NCI-H2196 (cell line): ENCODE data around the gene PRKCE.

Experiments
- DNase-seq: peaks from one replicate; lab custom pipeline; 2025; ENCODE audit not compliant: unreplicated experiment; lab: John Stamatoyannopoulos, UW

PRKCE gene

DNA sequence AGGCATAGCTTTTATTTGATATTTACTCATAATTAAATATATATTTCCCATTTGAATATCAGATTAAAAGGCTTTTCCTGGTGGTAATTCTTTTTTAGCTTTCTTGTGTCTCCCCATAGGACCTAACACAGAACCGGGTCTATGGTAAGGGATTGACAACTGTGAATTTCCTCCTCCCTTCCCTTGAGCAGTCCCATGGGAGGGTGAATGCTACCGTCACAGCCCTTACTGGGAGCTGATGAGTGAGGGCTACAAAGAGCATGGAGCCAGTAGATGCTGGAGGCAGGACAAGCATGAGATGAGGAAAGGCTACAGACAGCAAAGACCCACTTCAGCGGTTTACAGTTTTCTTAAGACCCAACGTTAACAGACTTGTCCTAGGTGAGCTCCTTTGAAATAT, 475.1 kb downstream of the PRKCE start:
- DNase-seq, result no peak

DNA sequence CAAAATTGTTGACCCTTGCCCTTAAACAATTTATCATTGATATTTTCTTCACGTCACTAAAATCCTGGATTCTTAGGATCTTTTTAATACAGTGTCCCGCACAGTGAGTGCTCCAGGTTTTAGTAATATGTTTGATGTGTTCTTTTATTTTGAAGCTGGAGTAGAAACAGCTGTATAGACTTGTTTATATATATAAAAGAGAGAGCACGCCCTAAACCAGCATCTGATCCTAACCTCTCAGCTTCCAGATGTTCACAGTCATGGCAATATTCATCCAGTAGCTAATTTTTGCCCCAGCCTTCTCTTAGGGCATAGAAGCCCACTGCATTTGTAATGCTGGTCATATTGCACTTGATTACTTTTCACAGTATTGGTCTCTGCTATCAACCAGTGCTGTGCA, 475.7 kb downstream of the PRKCE start:
- no peak for DNase-seq

DNA sequence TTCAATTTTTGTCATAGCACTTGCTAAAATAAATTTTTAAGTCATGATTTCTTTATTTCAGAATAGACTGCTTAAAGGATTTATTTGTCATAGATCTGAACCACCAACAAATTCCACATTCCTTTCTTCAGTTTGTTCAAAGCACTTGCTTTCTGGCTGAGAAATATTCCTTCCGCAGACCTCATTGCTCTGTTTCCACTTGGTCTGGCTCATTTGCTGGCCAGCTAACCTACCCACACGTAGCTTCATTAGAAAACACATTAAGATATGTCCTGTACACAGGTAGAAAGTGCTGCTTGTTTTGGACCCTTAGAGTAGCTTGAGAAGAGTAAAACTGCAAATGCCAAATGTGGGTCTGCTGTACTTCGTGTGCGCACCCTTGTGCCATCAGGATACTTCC, 479.0 kb downstream of the PRKCE start:
- no peak for DNase-seq

DNA sequence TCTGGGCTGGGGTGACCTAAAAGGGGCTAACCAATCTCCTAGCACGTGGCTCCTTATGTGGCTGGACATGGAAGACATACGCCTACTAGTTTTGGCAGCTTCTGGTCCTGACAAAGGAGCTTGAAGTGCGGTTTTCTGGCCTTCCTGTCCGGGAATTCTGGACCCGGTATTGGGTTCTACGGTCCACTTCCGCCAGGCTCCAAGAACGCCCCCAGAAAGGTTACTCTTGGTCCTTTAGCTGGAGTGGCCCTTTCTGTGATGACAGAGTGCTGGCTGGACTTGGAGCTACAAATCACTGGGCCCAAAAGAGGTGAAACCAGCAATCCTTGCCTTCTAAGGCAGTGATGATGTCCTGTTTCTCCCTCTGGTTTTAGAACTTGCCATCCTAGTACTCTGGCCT, 481.5 kb downstream of the PRKCE start:
- DNase-seq, result no peak

GRCh38 chr2:46134531-46135227, 483.2 kb downstream of the PRKCE start:
- no peak for DNase-seq

- DNase-seq, result no peak
These were observed 483.9 kb downstream of the PRKCE start for GRCh38 chr2:46135228-46135855.

GRCh38 chr2:46135958-46136357, 484.5 kb downstream of the PRKCE start:
- DNase-seq, result no peak

GRCh38 chr2:46136481-46136880, 485.0 kb downstream of the PRKCE start:
- DNase-seq, result no peak

DNA sequence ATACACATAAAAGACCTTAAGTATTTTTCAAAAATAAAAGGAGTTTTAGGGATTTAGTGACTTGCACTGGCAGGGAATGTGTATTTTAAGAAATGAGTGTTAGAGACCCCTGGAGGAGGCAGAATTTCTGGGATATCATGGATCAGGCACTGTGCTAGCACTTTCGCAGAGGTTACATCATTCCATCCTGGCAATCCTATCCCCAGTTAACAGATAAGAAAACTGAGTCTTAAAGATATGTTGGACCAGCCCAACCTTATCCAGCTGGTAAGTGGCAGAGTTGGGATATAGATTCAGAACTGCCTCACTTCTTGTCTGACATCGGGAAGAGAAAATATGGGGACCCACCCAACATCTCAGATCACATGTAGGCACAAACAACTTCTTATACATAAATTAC, 485.5 kb downstream of the PRKCE start:
- no peak for DNase-seq

- DNase-seq, result no peak
These were observed 491.3 kb downstream of the PRKCE start for GRCh38 chr2:46142546-46143428.

DNA sequence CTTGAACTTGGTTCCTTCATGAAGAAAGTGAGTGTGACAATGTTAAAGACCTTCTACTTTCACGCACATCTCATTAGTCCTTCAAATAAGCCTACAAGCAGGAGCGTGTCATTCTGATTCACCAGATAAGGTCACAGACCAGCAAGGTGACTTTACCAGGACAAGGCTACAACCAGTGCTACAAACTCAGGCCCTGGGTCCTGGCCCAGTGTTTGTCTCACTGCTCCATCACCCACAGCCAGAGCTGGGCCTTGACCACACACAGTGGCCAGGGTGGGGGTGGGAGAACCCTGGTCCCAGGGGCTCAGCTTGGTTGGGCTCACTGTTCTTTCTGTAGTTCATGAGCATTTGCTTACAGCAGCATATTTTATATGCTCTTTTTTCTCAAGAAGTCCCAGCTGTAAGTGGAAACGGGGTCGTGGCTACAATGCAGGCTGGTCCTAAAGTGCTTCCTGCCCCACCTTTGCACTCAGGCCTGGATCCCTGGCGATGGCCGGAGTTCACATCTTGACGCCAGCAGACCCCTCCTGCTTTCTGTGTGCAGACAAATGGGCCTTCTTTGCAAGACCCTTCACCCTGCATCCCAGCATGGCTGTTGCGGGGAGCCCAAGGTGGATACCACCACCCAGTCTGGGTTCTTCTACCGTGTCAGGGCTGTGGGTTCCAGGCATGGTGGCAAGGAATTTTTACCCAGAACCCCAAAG, 492.1 kb downstream of the PRKCE start:
- no peak for DNase-seq

DNA sequence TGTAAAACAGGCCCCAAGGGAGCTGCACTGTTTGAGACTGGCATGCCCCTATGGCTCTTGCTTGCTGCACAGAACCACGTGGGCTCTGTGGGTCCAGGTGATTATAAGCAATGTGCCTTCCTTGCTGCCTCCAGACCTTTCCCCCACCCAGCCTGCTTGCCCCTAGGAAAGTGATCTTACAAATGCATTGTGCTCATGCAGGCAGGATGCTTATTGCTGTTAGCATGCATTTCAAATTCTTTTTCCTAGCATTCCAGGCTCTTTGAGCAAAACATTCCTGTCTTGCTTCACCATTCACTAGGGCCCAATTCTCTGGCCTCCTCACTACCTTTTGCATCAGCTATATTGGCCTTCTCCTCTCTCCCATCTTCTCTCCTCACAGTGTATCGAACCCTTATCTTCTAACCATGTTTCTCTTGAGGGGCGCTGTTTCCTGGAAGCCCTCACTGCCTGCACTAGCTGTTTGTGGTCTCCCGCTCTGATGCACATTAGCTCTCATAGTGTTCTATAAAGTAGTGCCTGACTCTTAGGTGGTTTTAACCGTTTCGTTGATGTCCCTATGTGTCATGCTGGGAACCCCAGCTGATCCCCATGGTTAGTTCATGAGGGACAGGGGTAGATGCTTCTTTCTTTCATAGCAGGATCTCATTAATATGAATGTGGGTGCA, 492.8 kb downstream of the PRKCE start:
- no peak for DNase-seq

DNA sequence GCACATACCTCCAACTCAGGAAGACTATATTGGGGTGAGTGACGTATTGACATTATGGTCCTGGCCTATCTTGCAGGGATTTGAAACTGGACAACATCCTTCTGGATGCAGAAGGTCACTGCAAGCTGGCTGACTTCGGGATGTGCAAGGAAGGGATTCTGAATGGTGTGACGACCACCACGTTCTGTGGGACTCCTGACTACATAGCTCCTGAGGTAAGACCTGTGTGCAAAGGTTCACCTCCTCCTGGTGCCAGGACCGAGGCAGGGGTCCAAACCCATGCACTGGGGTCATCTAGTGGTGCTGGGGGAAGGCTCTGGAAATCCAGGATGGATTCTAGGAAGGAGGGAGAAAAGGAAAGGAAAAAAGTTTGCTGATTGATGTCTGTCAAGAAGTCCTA, 493.5 kb downstream of the PRKCE start:
- no peak for DNase-seq

DNA sequence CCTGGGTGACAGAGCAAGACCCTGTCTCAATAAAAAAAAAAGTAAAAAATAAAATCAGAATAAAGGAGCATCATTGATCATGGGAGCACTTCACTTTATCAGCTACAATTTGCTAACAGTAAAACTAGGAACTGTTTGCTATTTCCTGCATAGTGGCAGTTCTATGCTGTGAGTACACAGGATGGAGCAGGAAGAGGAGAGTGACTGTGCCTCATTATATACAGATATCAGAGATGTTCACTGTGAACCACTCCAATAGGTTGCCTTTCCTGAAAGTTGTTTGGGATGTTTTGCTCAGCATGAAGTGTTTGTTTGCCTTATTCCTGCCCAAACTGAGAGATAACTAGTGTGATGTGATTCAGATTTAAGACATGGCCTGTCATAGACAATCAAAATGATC, 494.4 kb downstream of the PRKCE start:
- DNase-seq, result no peak

- no peak for DNase-seq
These were observed 495.5 kb downstream of the PRKCE start for GRCh38 chr2:46146866-46147502.

GRCh38 chr2:46147626-46148368, 496.3 kb downstream of the PRKCE start:
- DNase-seq, result no peak

- no peak for DNase-seq
These were observed 496.9 kb downstream of the PRKCE start for GRCh38 chr2:46148369-46148736.

GRCh38 chr2:46150445-46150955, 499.0 kb downstream of the PRKCE start:
- no peak for DNase-seq

DNA sequence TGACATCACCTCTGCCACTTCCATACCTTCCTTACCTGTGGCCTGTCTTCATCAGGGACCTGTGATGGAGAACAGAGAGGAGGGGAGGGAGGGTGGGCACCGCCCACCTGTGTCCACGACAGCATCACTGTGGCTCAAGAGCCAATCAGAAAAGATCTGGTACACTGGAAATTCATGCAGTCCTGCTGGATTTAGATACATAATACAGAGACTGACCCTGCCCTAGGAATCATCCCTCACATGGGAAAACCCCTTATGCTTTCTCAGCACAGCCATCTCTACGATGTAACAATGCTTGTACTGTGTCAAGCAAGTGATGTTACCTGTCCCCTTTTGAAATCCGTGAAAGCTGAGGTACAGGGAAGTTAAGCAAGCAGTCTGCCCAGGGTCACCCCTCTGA, 500.1 kb downstream of the PRKCE start:
- DNase-seq, result no peak
